ENCODE measurements around the gene AP4E1.

- TF ChIP-seq ZNF263 (CRISPR knock-in tag; IDR thresholded peaks at IDR 0.05; ENCODE audit: low read depth) (no peak), STAT6 (CRISPR knock-in tag; conservative IDR thresholded peaks at IDR 0.05; ENCODE audit: low read depth) (no peak)
These were observed 55.6 kb downstream of the AP4E1 start for GRCh38 chr15:50964075-50964474.
